Glomerular visceral epithelial cell (primary cell): Measurements from ENCODE around the gene COL26A1.
"Not testable (repeated sequence)": the region's sequence is repeated elsewhere in the genome, so short reads cannot be mapped to it uniquely, and the experiment has no call there.

Source experiments
- DNase-seq: peaks from one replicate; pipeline ENCODE4 v3.0.0-alpha.2; 2016; ENCODE audit errors: extremely low spot score

The COL26A1 gene

DNA sequence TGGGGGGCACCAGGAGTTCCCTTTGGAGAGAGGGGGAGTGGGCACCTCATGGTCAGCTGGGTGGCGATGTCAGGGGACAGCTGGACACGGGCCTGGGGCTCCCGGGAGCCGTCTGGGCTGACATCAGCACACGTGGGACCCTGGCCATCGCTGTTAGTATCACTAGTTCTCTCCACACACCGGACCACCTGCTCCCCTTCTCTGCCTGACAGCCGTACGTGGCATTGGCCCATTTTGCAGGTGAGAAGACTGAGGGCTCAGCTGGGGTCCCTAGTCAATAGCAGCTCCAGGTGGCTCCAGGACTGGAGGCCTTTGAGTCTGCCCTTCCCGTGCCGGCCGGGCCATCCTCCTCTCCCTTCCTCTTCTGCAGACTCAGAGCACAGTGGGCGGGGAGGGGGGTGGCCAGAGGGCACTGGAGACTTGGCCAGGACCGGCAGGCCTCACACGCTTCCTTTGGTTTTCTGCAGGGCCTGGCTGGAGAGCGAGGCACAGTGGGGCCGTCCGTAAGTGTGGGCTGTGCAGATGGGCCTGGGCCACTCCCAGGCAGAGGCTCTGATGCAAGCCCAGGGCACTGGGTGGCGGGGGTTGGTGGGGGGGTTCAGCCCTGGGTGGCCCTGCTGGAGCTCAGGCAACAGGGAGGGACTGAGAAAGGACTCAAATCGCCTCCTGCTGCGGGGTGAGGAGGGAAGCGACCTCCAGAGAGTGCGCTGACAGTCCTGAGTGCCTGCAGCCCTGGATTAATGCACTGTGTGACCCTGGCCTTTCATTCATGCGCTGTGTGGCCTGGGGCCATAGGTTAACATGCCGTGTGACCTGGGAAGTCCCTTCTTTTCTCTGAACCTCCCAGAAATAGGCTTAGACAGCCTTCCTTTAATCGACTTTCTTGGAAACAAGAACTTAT, 188.2 kb downstream of the COL26A1 start:
- no peak for DNase-seq

DNA sequence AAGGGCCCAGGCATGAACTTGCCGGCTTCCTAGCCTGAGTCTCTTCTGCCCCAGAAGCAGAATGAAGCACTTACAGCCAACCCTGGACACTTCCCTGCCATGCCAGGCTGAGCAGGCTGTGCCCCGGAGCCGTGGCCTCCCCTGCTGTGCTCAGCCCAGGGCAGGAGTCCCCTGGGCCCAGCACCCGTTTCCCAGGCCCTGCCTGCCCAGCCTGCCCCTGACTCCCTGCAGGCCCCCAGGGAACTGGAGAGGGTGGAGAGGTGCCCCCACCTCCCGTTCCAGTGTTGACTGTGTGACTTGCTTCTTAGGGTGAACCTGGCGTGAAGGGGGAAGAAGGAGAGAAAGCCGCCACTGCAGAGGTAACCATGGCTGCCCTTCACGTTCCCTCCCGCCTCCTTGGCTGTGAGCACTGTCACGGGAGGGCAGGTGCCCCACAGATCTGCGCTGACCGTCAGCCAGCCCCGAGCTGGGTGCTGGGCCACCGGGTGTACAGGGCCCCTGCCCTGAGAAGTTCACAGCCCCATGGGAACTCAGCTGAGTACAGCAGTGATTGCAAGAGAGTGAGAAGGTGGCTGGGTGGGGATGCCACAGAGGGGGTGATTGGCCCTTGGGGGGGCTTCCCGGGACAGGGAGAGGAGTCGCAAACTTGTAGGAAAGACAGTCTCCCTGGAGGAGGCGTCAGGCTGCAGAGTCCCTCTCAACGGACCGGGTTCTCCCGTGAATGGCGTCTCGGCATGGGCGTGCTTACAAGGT, 190.5 kb downstream of the COL26A1 start:
- no peak for DNase-seq

- no peak for DNase-seq
Measured at GRCh38 chr7:101553771-101554445, 191.2 kb downstream of the COL26A1 start.

DNA sequence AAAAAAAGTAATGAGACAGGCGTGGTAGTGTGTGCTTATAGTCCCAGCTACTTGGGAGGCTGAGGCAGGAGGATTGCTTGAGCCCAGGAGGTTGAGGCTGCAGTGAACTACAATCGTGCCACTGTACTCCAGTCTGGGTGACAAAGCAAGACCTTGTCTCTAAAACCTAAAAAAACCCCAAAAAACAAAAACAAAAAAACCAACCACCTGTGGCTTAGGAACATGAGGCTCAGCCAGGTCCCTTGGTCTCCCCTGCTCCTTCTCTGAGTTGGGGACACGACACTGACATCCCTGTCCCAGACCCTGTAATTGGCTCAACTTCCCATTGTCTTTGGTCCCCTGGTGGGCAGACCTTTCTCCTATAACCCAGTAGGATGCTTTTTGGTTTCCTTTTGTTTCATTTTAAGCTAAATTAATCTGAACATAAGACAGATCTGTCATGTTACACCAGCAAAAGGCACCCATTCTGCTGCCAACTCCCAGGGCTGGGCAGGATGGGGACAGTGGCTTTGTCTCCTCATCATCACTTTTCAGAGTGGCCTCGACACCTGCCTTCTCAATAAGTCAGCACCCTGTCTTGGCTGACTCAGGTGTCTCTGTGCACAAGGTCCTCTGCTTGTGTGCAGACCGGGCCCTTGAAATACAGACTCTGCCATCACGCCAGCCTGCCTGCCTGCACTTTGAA, 192.1 kb downstream of the COL26A1 start:
- DNase-seq = no peak

GRCh38 chr7:101555269-101555920, 192.7 kb downstream of the COL26A1 start:
- DNase-seq = no peak

DNA sequence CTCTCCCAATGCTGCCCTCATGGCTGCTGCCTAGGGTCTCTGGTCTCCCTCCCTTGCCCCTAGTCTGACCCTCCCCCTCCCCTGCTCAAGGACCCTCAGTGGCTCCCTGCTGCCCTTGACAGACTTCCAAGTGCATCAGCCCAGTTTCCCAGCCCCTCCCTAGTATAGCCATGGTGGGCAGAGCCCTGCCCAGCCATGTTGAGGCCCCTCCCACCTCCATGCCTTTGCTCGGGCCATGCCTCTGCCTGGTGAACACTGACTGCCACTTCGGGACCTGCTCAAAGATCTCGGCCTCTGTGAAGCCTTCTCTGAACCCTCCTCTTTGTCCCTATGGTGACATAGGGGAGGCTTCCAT, 193.2 kb downstream of the COL26A1 start:
- no peak for DNase-seq

DNA sequence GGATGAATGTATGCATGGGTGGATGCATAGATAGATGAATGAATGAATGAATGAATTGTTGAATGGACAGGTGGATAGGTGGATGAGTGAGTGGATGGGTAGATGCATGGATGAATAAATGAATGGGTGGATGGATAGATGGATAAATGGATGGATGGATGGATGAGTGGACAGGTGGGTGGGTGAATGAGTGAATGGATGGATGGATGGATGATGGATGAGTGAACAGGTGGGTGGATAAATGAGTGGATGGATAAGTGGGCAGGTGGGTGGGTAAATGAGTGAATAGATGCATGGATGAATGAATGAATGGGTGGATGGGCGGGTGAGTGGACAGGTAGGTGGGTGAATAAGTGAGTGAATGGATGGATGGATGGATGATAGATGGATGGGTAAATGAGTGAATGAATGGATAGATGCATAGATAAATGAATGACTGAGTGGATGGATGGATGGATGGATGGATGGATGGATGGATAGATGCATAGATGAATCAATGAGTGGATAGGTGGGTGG, 193.8 kb downstream of the COL26A1 start:
- no peak for DNase-seq

GRCh38 chr7:101557421-101557820, 194.7 kb downstream of the COL26A1 start:
- DNase-seq = no peak

GRCh38 chr7:101557978-101558741, 195.5 kb downstream of the COL26A1 start:
- no peak for DNase-seq

- DNase-seq = no peak
Measured at GRCh38 chr7:101558742-101559325, 196.2 kb downstream of the COL26A1 start.

- DNase-seq = no peak
Measured at GRCh38 chr7:101559586-101559985, 196.9 kb downstream of the COL26A1 start.

GRCh38 chr7:101560021-101560420, 197.3 kb downstream of the COL26A1 start:
- not testable (repeated sequence) for DNase-seq

DNA sequence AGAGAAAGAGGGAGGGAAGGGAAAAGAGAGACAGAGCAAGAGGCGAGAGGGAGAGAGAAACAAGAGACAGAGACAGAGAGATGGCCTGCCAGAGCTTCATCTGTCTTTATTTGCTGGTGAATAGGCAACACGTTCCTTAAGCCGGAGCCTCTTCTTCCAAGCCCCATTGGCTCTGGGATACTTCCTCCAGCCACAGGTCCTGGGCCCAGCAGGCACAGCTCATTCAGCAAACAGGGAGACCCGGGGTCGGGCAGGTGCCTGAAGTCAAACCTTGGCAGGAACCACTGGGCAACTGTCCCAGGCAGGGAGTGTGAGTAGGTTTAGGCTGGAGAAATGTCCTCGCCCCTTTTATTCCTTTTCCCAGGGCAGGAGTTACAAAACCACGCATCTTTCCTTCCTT, 198.2 kb downstream of the COL26A1 start:
- DNase-seq = no peak

GRCh38 chr7:101561293-101561692, 198.6 kb downstream of the COL26A1 start:
- not testable (repeated sequence) for DNase-seq

- no peak for DNase-seq
Measured at GRCh38 chr7:101562531-101563197, 200.0 kb downstream of the COL26A1 start.

GRCh38 chr7:101563198-101563901, 200.7 kb downstream of the COL26A1 start:
- DNase-seq = no peak

DNA sequence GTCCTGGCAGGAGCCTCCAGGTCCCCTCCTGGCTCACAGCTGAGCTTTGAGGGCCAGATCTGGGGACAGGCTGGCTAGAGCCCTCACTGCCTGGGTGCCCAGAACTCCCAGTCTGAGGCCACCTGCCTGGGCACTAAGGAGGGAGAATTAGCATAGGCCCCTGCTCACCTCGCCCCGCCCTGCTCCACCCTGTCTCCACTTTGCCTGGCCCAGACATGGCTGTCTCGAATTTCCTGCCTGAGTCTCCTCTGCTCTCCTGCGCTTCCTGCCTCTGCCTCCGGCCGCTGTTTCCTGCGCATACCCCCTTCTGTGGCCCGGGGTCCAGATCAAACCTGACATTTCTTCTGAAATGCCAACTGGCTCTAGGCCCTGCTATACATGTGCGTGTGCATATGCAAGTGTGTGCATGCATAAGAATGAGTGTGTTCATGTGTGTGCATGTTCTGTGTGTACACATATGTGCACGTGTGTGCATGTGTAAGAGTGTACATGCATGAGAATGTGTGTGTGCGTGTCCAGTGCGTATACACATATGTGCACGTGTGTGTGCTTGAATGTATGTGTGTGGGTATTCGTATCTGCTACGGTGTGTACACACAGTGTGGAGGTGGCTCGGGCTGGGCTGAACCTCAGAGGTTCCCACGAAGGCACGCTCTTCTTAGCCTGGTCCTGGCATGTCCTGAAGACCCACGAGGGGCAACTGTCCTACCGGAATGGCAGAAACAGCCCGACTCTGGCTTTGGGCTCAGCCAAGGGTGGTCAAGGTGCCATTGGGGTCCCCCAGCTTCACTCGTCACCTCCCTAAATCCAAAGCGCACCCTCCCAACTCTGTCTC, 201.5 kb downstream of the COL26A1 start:
- no peak for DNase-seq

DNA sequence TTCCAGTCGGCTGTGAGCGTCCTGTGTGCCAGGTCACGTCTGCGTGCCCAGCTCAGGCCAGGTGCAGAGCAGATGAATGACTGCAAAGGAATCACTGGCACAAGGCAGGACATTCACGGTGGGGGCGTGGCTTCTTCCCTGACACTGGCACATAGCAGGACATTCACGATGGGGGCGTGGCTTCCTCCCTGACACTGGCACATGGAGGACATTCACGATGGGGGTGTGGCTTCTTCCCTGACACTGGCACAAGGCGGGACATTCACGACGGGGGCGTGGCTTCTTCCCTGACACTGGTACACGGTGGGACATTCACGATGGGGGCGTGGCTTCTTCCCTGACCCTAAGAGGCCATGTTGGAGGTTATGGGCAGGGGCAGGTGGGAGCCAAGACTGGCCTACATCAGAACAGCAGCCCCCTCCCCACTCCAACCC, 202.1 kb downstream of the COL26A1 start:
- DNase-seq = peak; percentile 4
